Spleen (tissue), 7 donors: Measurements from ENCODE around the gene ATP12A.

Source experiments
- CTCF ChIP-seq, 11 experiments: fragments of 200-600 bp in 7 of 11; fragments of 450-650 bp in 4 of 11; sonication (generic) in 4 of 11; IDR thresholded peaks in 8 of 11; conservative IDR thresholded peaks in 3 of 11; 1 replicate in 7 of 11; 2 replicates in 4 of 11; pipeline versions ENCODE4 v1.4.0 to v1.8.0; 2016 to 2021; ENCODE audit warnings: antibody characterized with exemption in 11 of 11, inconsistent platforms in 4 of 11, mild to moderate bottlenecking in 1 of 11
- POLR2A ChIP-seq, 3 donors: fragments of 450-650 bp; IDR thresholded peaks; one replicate each; pipeline ENCODE4 v1.5.1; 2017; ENCODE audit warnings: antibody characterized with exemption in 3 of 3, mild to moderate bottlenecking in 1 of 3
- donor health status: DM: no; HTN: no; CAD: no; lungs with moderate emphysema.
- donor health status: DM: no; HTN: no; CAD: no.
- donor health status: DM: no; HTN: no; CAD: no.

DNA sequence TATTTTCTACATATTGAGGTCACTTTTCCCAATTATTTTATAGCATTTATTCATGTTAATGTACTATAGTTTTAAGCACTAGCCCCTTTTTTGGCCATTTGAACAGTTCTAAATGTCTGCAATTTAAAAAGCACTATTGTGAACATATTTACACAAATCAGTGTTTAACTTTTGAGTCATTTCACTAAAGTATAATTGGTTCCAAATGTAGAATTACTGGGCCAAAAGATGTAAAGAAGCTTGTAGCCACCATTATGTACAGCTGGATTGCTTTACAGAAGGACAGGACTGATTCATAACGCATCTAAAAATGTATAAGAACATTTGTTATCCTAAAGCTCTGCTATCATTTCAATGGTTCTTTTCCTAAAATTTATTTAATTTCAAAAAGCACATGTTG, 16.6 kb upstream of the ATP12A start:
- TF ChIP-seq POLR2A (IDR thresholded peaks at IDR 0.05): no peak
- no peak for TF ChIP-seq CTCF (IDR thresholded peaks at IDR 0.05 in 8 of 11, conservative IDR thresholded peaks at IDR 0.05 in 3 of 11)
